Measurements from ENCODE around the gene VEGFB.
A peak's percentile ranks its signal among the peaks of the same experiment; 100 is the strongest.

Gene VEGFB

GRCh38 chr11:64284962-64285884, 50.8 kb downstream of the VEGFB start, which contains the start of gene GPR137:
GPR137 (plus strand) TSS chr11:64285848; CDS start chr11:64286525, 677 bp downstream.
- DNase-seq, result peak; percentile 88

GRCh38 chr11:64285885-64286800, 51.8 kb downstream of the VEGFB start:
- DNase-seq, result no peak

- DNase-seq, result no peak
Observed at GRCh38 chr11:64286801-64287159, 52.4 kb downstream of the VEGFB start.

- no peak for DNase-seq
Observed at GRCh38 chr11:64287676-64288352, 53.4 kb downstream of the VEGFB start.

- no peak for DNase-seq
Observed at GRCh38 chr11:64288353-64288750, 54.0 kb downstream of the VEGFB start.
